Spinal cord (tissue), 10 donors: ENCODE data around the gene DDX54. TPM values are rescaled to one million over a fixed set of nuclear protein-coding genes. Genes with fewer than 3 reads are reported as not detected.
A peak's percentile ranks its signal among the peaks of the same experiment; 100 is the strongest.
"Not testable (repeated sequence)": the region's sequence is repeated elsewhere in the genome, so short reads cannot be mapped to it uniquely, and the experiment has no call there.

Source experiments
- DNase-seq, 6 donors: peaks; one replicate each; pipeline versions ENCODE4 v3.0.0 to v3.0.0-alpha.2; 2013 to 2015; ENCODE audit warnings: low spot score in 6 of 6, low read depth in 4 of 6
- H3K27ac ChIP-seq: one replicate; pipeline ENCODE4 v1.5.1; 2013; ENCODE audit warnings: low read depth, low read length, control low read depth
- H3K27me3 ChIP-seq: one replicate; pipeline ENCODE4 v1.6.1; 2013; ENCODE audit warnings: low read length; ENCODE audit not compliant: control insufficient read depth, insufficient read depth
- H3K36me3 ChIP-seq: one replicate; pipeline ENCODE4 v1.6.1; 2013; ENCODE audit warnings: low read length; ENCODE audit not compliant: control insufficient read depth, insufficient read depth
- H3K4me1 ChIP-seq: one replicate; pipeline ENCODE4 v1.6.1; 2013; ENCODE audit warnings: low read length; ENCODE audit not compliant: control insufficient read depth, insufficient read depth
- H3K4me3 ChIP-seq: one replicate; pipeline ENCODE4 v1.5.1; 2013; ENCODE audit warnings: low read depth, low read length, control low read depth
- H3K9me3 ChIP-seq: one replicate; pipeline ENCODE4 v1.6.1; 2013; ENCODE audit warnings: low read length; ENCODE audit not compliant: control insufficient read depth, insufficient read depth
- WGBS: methylation state at CpG from one replicate; pipeline ENCODE4 v1.1.5; 2013; ENCODE audit warnings: missing lambda C conversion rate; ENCODE audit not compliant: insufficient coverage; 5-methylcytosine and 5-hydroxymethylcytosine counted together
- polyA plus RNA-seq, 2 donors: library from polyadenylated mRNA; unstranded; fragments of 120-200 nt; gene quantifications; one replicate each; pipeline ENCODE4 v1.2.1, GENCODE V29; 2013; ENCODE audit not compliant: insufficient read length in 2 of 2
- total RNA-seq, 2 donors: library from RNA; depleted of rRNA in 1 of 2; stranded (reverse); fragments of 120-200 nt in 1 of 2; fragments of >200 nt in 1 of 2; gene quantifications; one replicate each; pipeline versions ENCODE4 v1.2.3 to v1.2.4, GENCODE V29; 2013 to 2014
- donor health status: healthy.

DDX54 gene
- total and polyA plus RNA-seq, 4 donors: 14.0 to 67.1 (median 42.7) TPM

- H3K9me3 ChIP-seq: no peaks in the 10 kb centered on the region
- H3K4me1 ChIP-seq: peaks cover 29% of the 10 kb centered on the region
- peak within 1 kb of the TSS; percentile 64 for H3K27ac ChIP-seq
- H3K27me3 ChIP-seq: no peaks in the 10 kb centered on the region
- peak; percentile 98 to 100 (median 100) for DNase-seq
- no peaks in the 10 kb centered on the region for H3K36me3 ChIP-seq
- H3K4me3 ChIP-seq: peak within 1 kb of the TSS; percentile 92
- WGBS: under 1% methylated on average over 65 of the region's 68 CpGs
Observed at GRCh38 chr12:113221181-113221996, 36.1 kb upstream of the DDX54 start, which contains the start of gene TPCN1. TPCN1 (plus strand) TSS chr12:113221464; CDS start chr12:113226853, 5,389 bp downstream.

- Histone ChIP-seq H3K4me3 (peak overlapping the region; percentile 92), H3K4me1 (peaks cover 29% of the 10 kb centered on the region), H3K9me3 (no peaks in the 10 kb centered on the region), H3K27me3 (no peaks in the 10 kb centered on the region), H3K27ac (peak overlapping the region; percentile 64), H3K36me3 (no peaks in the 10 kb centered on the region)
- DNase-seq: no peak
- 1% methylated on average over 17 of the region's 23 CpGs for WGBS
Observed at GRCh38 chr12:113220593-113221180, 35.4 kb upstream of the DDX54 start.

- no CpG with 5 or more reads among the region's 2 CpGs for WGBS
- Histone ChIP-seq H3K36me3 (no peaks in the 10 kb centered on the region), H3K27ac (no peak overlapping the region), H3K9me3 (no peaks in the 10 kb centered on the region), H3K27me3 (no peaks in the 10 kb centered on the region), H3K4me3 (no peak overlapping the region), H3K4me1 (peaks cover 10% of the 10 kb centered on the region)
- peak in 1 of 6 donors; percentile 55 for DNase-seq
Observed at GRCh38 chr12:113216027-113216426, 30.7 kb upstream of the DDX54 start.

DNA sequence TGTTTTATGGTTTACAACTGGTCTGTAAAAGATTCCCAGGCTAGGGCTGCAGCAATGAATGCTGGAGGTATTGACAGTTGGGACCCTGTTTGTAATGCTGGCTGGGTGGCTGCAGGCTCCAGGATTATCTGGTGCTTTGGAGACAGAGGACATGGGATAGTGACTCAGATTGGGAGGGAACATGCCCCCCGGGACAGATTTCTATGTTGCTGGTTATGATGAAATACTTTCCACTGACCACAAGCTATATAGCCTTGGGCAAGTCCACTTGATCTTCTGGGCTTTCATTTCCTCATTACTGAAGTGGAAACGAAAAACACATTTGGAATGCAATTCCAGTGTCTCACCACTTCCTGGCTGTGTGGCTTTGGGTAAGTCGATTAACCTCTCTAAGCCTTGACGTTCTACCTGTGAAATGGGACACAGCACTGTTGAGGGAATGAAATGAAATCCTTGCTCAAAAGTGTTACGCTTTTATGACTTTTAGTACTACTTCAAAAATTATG is 29.7 kb upstream of the DDX54 start:
- Histone ChIP-seq H3K27ac (no peak overlapping the region), H3K27me3 (no peaks in the 10 kb centered on the region)
- no peak for DNase-seq

DNA sequence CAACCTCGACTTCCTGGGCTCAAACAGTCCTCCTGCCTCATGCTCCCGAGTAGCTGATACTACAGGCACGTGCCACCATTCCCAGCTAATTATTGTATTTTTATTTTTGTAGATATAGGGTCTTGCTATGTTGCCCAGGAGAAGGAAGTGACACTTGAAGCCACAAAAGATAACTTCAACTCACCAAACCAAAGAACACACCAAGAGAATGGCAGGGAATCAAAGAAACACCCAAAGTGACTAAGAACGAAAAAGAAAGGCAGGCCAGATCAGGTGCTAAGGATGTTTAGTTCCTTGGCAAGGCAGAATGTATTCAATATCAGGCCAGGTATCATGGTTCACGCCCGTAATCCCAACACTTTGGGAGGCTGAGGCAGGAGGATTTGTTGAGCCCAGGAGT is 25.9 kb upstream of the DDX54 start:
- 93% methylated on average over 4 of the region's 6 CpGs for WGBS
- Histone ChIP-seq H3K36me3 (peaks cover 4% of the 10 kb centered on the region), H3K27ac (no peak overlapping the region), H3K27me3 (no peaks in the 10 kb centered on the region), H3K9me3 (no peaks in the 10 kb centered on the region), H3K4me3 (no peak overlapping the region), H3K4me1 (no peaks in the 10 kb centered on the region)
- no peak for DNase-seq

More for the DNA sequence above, 29.7 kb upstream of the DDX54 start:
- WGBS: 83% methylated on average over 1 of the region's 5 CpGs
- no peak overlapping the region for H3K4me3 ChIP-seq
- H3K36me3 ChIP-seq: no peaks in the 10 kb centered on the region
- H3K9me3 ChIP-seq: no peaks in the 10 kb centered on the region
- H3K4me1 ChIP-seq: peaks cover 1% of the 10 kb centered on the region

- Histone ChIP-seq H3K27ac (no peak overlapping the region), H3K27me3 (no peaks in the 10 kb centered on the region), H3K9me3 (no peaks in the 10 kb centered on the region), H3K36me3 (peaks cover 4% of the 10 kb centered on the region), H3K4me3 (no peak overlapping the region), H3K4me1 (no peaks in the 10 kb centered on the region)
- no peak for DNase-seq
- WGBS: 84% methylated on average over 10 of the region's 10 CpGs
Observed at GRCh38 chr12:113208041-113208934, 23.0 kb upstream of the DDX54 start.

DNA sequence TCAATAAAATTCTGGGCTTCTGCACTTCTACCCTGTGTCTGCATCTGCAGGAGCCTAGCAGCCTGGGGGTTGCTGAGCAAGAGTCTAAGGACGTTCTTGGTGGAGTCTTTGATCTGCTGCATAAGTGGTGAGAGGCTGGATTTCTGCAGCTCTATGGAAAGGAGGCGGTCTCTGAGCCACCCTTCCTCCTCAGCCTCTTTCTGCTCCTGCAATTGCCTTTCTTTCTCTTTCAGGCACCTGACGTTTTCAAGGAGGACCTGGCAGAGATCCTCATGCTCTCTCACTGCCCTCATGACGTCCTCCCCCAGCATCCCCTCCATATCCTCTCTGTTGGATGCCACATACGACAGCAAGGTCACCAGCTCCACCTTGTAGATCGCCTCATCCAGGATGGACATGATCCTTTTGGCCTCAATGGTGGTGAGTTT is 22.3 kb upstream of the DDX54 start:
- H3K4me1 ChIP-seq: no peaks in the 10 kb centered on the region
- H3K9me3 ChIP-seq: no peaks in the 10 kb centered on the region
- 64% methylated on average over 4 of the region's 6 CpGs for WGBS
- H3K27ac ChIP-seq: no peak overlapping the region
- H3K27me3 ChIP-seq: no peaks in the 10 kb centered on the region
- no peak overlapping the region for H3K4me3 ChIP-seq
- H3K36me3 ChIP-seq: peaks cover 4% of the 10 kb centered on the region
- DNase-seq: no peak

GRCh38 chr12:113206802-113207201 is 21.5 kb upstream of the DDX54 start:
- DNase-seq, H3K4me1 ChIP-seq, H3K27me3 ChIP-seq, H3K36me3 ChIP-seq, H3K9me3 ChIP-seq, H3K4me3 ChIP-seq, H3K27ac ChIP-seq: not testable (repeated sequence)
- 100% methylated on average over 2 of the region's 5 CpGs for WGBS

DNA sequence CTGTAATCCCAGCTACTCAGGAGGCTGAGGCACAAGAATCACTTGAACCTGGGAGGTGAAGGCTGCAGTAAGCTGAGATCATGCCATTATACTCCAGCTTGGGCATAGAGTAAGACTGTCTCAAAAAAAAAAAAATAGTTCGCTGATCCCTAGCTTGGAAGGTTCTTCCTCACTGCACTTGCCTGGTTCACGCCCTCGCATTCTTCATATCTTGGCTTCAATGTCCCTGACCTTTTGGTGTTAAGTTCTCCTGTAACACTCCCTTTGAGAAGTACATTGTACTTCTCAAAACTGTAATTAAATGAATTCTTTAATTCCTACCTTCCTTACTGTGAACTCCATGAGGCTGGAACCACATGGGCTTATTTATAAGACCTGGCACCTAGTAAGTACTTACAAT is 19.5 kb upstream of the DDX54 start:
- Histone ChIP-seq H3K27me3 (no peaks in the 10 kb centered on the region), H3K36me3 (peaks cover 9% of the 10 kb centered on the region), H3K4me3 (no peak overlapping the region), H3K27ac (no peak overlapping the region), H3K4me1 (peaks cover 9% of the 10 kb centered on the region), H3K9me3 (no peaks in the 10 kb centered on the region)
- DNase-seq: no peak
- 100% methylated on average over 3 of the region's 3 CpGs for WGBS
